NCI-H2196 (cell line): ENCODE results near the gene ADORA2A.
A peak's percentile ranks its signal among the peaks of the same experiment; 100 is the strongest.

Source experiments
- DNase-seq: peaks from one replicate; lab custom pipeline; 2025; ENCODE audit not compliant: unreplicated experiment; lab: John Stamatoyannopoulos, UW

The ADORA2A gene

DNA sequence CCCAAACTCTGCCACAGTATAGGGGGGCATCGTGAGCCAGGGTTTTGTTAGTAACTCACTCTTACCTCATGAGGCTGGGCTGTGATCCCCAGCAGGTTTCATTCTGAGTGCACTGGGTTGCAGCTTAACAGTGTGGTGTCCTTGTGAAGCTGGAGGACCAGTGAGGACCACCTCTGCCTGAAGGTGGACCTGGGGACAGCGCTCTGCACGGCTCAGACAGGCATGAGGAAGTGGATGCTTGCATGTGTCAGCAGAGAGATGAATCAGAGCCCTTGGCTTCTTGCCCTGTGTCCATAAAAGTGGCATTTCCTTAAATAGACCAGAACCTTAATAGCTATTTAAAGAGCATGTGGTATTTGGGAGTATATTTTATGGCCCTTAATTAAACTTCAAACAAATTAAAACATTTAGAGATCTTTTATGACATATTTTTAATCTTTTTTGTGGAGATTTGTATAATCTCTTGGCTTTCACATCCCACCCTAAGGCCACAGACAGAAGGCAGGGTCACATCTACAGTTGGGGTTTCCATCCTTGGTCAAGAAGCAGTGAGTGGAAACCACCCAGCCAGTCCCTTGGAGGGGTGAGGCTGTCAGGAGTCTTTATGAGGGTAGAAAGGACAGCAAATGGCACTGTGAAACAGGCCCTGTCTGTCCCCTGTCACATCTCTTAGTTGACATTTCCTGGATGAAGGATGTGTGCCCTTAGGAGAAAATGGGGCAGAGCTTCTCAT lies 24.8 kb upstream of the ADORA2A start:
- DNase-seq, result peak; percentile 54

DNA sequence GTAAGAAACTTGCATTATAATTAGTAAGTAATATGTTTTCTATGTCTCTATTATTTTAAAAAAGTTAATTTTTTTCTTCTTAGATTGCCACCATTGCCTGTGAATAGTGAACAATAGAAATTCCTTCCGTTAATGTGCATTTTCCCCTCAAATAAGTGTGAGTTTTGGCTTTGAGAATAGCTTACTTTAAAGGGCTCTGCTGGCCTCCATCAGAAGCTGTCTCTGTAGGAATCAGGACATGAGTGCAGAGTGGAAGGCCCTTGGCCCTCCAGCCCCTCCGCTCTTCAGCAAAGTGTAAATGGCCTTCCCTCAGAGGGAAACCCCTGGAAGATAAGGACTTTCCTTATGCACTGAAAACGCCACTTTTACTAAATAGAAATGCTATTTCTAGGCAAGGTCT lies 24.1 kb upstream of the ADORA2A start:
- no peak for DNase-seq

DNA sequence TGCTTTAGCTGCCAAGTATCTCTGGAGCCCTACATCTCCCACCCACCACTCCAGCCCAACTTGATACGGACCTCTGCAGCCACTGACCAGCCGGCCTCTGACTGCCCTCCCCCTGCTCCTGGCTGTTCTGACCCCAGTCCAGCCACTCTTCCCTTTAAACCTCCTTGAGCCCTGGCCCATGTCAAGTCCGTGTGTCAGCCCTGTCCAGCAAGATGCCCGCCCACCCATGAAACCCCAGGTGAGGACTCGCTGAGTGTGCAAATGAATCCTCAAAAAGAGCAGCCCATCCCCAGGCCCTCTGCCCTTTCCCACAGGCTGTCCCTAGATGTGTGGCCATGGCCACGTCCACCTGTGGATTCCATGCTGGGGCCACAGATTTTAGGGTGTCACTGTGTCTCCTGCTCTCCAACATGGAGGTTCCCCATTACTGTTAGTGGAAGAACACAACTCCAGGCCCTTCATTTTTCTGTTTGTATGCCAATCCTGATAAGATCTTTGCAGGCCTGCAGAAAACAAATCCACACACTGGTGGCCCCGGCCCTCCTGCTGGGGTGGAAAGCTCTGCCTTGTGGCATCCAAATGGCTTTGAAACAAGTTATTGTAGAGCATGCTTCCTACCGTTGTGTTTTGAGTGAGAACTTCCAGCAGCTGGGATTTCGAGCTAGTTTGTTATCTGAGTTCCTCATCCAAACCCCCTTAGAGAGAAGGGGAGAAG lies 22.7 kb upstream of the ADORA2A start:
- DNase-seq, result no peak

DNA sequence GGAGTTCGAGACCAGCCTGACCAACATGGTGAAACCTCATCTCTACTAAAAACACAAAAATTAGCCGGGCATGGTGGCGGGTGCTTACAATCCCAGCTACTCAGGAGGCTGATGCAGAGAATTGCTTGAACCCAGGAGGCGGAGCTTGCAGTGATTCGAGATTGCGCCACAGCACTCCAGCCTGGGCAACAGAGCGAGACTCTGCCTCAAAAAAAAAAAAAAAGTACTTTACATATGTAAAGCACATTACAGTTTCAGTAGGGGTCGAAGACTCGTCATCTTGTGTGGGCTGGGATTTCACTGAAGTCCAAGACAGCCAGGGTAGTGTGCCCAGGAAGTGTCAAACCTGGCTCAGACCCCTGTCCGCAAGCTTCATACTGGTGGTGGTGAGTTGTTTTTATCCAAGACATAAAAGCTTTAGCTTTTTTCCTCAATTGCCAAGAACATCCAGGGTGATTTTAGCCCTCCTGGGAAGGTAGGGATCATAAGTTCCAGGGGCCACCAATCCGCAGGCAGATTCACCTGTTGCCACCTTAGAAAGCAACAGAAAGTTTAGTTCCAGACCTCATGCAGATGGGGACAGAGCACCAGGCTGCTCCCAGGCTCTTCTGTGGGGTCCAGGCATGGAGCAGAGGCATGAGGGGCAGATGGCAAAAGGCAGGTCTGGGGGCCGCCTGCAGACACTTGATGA lies 21.6 kb upstream of the ADORA2A start:
- no peak for DNase-seq

DNA sequence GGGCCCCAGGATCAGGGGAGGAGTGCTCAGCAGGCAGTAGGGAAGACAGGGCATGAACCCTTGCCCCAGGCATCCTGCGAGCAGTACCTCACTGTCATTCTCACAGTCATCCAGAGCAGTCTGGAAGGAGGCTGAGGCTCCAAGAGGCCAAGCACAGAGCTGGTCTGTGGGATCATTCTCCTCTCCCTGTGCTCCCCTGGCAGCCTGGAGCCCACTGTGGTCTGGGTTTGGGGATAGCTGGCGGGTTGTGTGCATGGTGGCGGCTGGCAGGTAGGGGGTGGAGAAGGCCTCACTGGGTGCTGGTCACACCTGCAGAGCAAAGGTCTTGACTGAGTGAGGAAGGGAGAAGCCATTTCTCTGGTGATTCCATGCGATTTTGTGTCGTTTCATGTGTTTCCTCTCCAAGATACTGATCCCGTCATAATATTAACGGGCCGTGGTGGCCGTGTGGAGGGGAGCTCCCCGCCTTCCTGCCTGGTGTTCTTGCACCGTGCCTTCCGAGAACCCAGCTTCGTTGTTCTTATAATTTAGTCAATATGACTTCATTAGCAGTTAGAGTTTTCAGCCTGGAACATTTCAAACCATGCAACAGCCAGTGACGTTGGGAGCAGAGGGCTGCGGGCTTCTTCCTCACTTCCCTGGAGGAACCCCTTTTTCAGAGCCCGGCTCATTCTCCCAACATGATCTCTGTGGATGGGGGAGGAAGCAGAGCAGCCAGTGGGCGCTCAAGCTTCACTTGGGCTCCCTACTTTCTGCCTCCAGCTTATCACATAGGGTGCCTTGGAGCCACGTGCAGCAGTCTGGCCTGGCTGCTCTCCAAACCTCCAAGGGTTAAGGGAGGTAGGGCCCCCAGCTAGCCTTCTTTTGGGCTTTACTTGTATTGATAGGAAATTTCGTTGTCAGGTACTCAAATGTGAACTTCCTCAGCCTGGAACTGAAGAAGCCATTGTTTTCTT lies 20.8 kb upstream of the ADORA2A start:
- DNase-seq, result no peak

DNA sequence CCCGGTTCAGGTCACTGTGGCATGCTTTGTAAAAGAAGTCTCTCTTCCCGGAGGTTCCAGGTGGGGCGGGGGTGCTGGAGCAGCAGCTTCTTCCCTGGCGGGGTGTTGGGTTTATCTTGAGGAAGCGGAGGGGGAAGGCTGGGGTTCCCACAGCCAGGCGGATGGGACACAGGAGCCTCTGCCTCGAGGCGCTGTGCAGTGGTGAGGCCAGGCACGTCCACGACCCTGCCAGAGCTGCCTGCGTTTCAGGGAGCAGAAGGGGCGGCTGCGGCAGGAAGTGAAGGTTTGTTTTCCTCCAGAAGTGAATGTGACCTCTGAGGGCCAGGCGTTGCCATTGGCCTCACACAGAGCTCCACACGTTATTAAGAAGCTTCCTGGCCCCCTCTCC lies 20.1 kb upstream of the ADORA2A start:
- no peak for DNase-seq

DNA sequence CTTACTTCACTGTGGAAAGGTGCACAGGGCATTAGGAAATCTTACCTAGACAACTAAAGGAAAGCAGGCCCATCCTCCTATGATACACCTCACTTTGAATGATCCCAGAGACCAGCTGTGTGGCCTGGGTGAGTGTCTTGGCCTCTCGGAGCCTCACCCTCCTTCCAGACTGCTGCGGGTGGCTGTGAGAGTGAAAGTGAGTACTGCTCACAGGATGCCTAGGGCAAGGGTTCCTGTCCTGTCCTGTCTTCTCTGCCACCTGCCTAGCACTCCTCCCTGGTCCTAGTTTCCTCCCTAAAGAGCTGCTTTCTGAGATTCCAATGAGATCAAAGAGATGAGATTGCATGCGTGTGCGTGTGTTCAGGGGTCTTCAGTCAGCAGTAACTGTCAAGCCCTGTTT lies 19.5 kb upstream of the ADORA2A start:
- DNase-seq, result no peak

DNA sequence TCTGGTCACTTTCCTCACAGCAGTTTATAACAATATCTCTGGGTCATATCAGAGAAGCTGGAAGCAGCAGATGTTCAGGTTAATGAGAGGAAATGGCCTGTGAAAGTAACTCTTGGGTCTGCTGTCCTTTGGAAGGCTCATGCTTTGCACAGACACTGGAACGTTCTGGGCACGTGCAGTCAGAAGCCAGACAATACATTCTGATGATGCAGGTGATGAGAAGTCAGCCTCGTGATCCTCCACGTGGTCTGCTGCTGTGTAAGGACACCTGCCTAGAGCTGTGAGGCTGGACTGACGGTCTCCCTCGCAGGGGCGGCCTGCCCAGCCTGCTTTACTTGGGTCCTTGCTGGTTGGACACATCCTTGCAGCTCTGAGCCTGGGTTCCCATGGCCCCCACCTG lies 18.8 kb upstream of the ADORA2A start:
- peak; percentile 61 for DNase-seq

DNA sequence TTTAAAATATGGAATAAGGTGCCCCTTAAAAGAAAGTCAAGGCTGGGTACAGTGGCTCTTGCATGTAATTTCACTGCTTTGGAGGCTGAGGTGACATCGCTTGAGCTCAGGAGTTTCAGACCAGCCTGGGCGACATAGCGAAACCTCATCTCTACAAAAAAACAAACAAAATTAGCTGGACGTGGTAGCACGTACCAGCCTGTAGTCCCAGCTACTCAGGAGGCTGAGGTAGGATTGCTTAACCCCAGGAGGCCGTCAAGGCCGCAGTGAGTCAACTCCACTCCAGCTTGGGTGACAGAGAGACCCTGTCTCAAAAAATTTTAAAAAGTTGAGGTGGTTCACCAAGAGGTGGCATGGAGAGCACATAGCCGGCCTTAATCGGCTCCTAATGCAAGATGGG lies 17.7 kb upstream of the ADORA2A start:
- DNase-seq, result no peak

DNA sequence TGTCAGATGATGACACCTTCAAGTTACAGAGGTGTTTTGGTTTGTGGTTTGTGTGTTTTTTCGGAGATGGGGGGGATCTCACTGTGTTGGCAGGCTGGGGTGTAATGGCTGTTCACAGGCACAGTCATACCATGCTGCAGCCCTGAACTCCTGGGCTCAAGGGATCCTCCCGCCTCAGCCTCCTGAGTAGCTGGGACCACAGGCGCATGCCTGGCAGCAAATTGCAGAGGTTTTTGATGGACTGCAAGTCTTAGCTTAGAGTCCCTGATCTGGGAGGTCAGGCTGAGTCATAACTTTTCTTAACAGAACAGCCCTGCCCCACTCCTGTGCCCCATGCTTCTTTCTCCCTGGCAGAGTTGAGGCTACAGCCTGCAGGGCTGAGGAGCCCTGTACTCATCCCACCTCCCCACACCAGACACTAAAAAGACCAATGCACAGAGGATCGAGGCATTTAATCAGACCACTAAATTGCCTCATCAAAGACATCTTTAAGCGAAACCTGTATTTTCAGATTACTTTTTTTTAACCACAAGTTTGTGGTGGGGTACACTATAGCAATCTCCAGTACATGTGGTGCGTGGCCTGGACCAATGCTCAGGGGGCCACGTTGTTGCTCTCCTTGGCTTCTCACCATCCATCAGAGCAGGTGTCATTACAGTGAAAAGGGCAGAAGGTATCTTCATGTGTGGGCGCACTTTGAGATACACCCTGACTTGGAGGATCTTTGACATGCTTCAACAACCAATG lies 17.1 kb upstream of the ADORA2A start:
- DNase-seq, result no peak

DNA sequence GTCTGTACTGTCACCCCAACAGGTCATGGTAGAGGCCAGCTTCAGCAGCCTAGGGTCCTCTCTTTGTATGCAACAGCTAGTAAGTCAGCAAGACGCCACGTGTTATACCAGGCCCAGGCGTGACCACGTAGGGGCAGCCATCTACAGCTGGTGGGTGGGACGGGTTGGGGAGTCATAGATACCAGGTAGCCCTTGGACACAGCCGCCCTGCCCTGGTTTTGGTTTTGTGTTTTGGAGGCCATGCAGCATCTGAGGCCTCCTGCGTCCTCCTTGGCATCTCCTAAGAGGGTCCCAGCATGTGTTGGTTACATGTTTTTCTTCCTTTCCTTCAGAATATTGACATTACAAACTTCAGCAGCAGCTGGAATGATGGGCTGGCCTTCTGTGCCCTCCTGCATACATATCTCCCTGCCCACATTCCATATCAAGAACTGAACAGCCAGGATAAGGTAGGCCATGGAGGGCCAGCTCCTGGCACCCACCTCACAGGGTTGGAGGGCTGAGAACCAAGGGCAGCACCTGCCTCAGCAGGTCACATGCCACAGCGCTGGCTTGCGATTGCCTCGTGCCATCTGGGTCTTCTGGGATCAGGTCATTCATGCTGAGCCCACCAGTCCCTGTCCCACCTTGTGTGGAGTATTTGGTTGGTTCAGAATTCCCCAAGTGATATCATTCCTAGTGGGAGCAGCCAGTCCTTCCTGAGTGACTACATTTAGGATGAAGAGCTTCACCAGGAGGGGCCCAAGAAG lies 16.0 kb upstream of the ADORA2A start:
- DNase-seq, result no peak

DNA sequence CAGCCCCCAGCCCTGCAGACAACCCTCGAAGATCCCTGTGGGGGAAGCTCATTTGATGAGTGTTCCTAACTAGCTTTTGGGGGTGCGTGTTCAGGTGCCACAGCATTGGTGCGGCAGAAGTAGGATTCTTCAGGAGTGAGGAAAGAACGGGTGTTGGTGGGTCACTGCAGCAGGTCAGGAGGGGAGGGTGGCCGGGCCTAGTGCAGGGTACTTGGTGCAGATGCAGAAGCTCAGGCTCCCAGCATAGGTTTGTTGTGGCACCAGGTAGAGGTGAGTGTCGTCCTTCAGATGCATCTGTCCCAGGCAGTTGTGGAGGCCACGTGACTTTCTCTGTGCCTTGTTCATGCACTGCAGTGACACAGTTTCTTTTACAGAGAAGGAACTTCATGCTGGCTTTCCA lies 15.1 kb upstream of the ADORA2A start:
- no peak for DNase-seq

DNA sequence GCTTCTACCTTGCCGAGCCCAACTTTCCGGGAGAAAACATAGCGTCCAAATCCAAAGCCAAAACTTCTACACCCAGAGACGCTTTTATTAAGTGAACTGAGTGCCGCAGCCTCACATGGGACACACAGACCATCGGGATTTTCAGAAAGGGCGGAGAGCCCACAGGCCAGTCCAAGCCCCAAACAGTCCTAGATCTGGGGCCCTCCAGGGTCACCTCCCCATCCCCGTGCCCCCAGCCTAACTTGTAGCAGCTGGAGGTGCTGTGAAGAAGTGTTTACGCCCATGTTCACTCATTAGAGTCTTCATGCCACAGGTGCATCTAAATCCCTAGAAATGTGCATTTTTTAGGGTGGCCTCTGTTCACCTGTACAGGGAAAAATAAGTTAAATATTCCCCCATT lies 14.1 kb upstream of the ADORA2A start:
- no peak for DNase-seq

DNA sequence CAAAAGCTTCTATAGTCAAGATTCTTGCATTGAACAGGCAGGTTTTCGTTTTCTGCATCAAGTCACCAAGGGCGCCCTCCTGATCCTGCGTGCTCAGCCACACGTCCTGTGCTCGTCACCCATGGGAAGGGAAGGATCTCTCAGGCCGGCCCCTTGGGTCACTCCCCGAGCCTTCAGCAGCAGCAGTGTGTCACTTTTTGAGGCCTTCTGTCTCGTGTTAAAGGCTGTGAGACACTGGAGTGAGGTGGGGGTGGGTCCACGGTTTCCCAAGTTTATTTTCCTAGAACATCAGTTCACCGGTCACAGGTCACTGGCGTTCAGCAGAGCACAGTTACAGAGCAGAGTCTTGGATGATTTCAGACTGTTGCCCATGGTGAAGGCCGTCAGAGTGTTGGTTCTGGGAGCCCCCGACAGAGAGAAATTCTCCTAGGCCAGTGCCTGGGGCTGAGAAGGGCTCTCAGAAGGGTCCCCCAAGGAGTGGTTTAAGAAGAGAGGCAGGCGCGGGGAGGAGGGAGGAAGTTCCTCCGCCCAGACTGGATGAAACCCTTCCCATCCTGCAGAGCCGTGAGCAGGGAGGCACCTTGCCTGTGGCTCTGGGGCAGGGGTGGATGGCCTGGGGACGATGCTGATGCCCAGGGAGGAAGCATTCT lies 13.5 kb upstream of the ADORA2A start:
- no peak for DNase-seq

DNA sequence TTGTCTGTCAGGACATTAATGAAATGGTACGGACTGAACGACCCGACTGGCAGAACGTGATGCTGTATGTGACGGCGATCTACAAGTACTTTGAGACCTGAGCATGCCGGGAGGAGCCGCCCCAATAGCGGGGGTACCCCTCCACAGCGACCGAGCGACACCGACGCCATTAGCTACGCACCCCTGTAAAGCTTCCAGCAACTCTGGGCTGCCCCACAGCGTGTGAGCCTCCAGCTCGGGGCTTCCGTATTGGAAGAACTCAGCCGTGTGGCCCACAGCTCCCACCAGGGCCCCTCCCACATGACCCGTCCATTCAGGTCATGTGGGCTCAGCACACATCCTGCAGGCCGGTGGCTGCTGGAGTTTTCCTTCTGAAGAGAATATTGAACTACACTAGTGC lies 12.9 kb upstream of the ADORA2A start:
- no peak for DNase-seq

DNA sequence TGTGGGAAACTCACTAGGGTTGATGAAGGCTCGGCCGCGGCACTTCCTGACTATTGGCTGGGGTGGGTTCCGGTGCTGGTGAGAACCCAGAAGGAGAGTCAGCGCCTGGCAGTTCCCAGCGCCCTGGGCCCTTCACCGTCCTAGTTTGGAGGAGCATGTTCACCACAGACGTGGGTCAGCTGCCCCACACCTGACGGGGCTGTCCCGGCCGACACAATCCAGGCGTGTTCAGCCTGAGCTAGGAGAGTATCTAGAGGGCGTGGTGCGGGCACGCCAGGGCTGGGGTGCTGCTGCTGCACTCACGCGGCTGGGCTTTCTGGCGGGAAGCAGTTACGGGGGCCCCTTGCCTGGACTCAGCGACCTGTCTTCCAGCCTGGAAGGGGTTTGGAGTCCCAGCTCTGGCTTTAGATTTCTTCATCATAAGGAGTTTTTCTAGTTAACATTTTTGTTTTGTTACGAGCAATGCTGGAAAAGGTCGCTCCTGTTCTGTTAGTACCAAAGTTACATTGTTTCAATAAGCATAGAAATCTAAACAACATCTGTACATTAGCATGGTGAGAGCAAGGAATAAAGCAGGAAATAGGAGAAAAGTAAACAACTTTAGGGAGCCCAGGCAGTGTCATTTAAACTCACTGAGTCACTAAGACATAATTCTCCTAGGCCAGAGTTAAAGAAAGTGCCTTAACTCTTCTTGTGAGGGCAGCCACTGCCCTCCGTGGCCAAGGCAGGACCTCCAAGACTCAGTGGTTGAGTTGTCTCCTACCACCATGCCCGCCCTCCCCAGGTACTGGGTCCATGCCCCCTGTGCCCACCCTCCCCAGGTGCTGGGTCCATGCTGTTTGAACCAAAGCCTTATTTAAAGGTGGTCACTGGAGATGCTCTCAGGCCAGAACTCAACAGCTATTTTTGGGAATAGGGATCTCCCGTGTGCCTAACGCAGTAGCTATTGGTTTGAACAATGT lies 12.1 kb upstream of the ADORA2A start:
- DNase-seq, result no peak

DNA sequence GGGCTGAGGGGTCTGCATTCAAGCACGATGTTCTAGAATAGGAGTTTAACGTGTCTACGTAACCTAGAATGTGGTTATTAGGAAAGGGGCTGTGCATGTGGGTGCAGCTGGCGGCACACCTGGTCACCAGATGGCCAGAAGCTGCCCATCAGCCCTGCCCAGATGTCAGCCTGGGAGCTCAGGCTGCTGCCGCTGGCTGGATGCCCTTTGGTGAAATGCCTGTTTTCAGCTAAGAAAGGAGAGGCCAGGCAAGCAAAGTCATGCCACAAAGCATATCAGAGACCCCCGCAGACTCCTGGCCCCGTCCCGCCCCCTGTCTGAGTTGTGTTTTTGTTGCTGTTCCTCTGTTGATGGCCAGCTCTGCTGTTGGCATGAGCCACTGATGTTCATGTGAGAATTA lies 11.3 kb upstream of the ADORA2A start:
- no peak for DNase-seq

DNA sequence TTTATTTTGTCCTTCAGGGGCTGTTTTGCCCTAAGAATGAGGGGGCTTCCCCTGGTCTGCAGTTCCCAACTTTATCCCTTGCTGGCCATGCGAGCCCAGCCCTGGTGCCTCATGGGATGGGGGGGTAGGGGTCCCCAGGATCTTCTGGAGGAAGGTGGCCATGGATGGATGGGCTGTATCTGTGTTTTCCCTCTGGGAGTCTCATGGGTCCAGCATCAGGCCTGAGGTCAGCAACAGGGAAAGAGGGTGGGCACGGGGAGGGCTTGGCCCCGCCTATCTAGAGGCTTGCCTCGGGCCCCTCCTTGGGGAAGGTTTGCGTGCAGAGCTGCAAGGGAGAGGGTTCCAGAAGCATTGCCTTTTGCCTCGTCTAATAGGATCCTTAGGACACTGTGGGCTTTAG lies 10.8 kb upstream of the ADORA2A start:
- DNase-seq, result no peak
